WTC11 (cell line): ENCODE data around the gene AKR1B15.

Experiments
- ATF1 ChIP-seq: sonication (generic); formaldehyde crosslinking; IDR thresholded peaks from 2 replicates; pipeline ENCODE4 v1.8.1; 2023; ENCODE audit warnings: mild to moderate bottlenecking, moderate library complexity, missing genetic modification reagents
- CBFB ChIP-seq: sonication (generic); formaldehyde crosslinking; IDR thresholded peaks from 2 replicates; pipeline ENCODE4 v1.8.1; 2022; ENCODE audit warnings: mild to moderate bottlenecking, low read depth, missing genetic modification reagents
- MXD4 ChIP-seq: fragments of 250-450 bp; sonication (Bioruptor Pico); IDR thresholded peaks from 2 replicates; pipeline ENCODE4 v1.8.0; 2021; ENCODE audit warnings: mild to moderate bottlenecking, moderate library complexity, borderline replicate concordance
- NFYB ChIP-seq: sonication (generic); formaldehyde crosslinking; conservative IDR thresholded peaks from 2 replicates; pipeline ENCODE4 v1.8.0; 2022; ENCODE audit warnings: low read depth, missing genetic modification reagents
- NR3C1 ChIP-seq: sonication (generic); formaldehyde crosslinking; conservative IDR thresholded peaks from 2 replicates; pipeline ENCODE4 v1.8.1; 2023; ENCODE audit warnings: low read depth, mild to moderate bottlenecking, missing genetic modification reagents
- SMAD3 ChIP-seq: sonication (generic); formaldehyde crosslinking; IDR thresholded peaks from 2 replicates; pipeline ENCODE4 v1.8.0; 2022; ENCODE audit warnings: missing genetic modification reagents, mild to moderate bottlenecking, borderline replicate concordance
- TEAD4 ChIP-seq: sonication (generic); formaldehyde crosslinking; IDR thresholded peaks from 2 replicates; pipeline ENCODE4 v1.8.0; 2022; ENCODE audit warnings: mild to moderate bottlenecking, missing genetic modification reagents
- TF ChIP-seq, protein P1 (sequence below): sonication (generic); formaldehyde crosslinking; conservative IDR thresholded peaks from 2 replicates; pipeline ENCODE4 v1.8.1; 2023; ENCODE audit warnings: mild to moderate bottlenecking, low read depth, missing genetic modification reagents, moderate library complexity
- TF ChIP-seq, protein P2 (sequence below): sonication (generic); formaldehyde crosslinking; IDR thresholded peaks from 2 replicates; pipeline ENCODE4 v1.8.1; 2023; ENCODE audit warnings: mild to moderate bottlenecking, missing genetic modification reagents
- TF ChIP-seq, protein P3 (sequence below): fragments of 200-600 bp; IDR thresholded peaks from 2 replicates; pipeline ENCODE4 v1.8.0; 2022; ENCODE audit warnings: antibody characterized with exemption

DNA sequence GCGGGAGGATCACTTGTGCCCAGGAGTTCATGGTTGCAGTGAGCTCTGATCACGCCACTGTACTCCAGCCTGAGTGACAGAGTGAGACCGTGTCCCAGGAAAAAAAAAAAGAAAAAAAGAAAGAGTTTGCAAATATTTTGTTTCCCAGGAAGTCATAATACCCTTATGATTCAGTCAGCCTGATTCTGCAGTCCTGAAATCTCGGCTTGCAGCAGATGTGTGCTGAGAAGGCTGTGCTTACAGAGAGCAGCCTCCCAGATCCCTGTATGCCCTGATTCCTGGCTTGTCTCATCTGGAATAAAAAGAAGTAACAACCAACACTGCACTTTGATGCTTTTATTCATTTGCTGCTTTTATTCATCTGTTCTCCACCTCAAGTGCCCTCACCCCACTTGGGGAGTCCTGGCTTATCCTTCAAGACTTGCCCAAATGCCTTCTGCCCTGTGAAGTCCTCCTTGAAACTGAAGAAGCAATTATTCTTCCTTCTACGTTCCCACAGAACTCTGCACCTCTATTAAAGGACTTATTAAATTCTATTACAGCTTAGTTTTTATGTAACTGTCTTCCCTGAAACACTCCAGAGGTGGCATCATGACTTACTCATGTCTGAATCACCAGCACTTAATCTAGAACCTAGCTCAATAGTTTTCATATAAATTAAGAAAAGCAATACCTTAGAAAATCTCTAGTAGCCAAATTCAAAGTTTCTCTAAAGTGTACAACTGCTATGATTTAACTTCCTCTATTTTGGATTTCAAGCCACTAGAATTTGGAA, 70.0 kb downstream of the AKR1B15 start:
- TF ChIP-seq NR3C1 (CRISPR knock-in tag): no peak
- TF ChIP-seq, protein P1, sequence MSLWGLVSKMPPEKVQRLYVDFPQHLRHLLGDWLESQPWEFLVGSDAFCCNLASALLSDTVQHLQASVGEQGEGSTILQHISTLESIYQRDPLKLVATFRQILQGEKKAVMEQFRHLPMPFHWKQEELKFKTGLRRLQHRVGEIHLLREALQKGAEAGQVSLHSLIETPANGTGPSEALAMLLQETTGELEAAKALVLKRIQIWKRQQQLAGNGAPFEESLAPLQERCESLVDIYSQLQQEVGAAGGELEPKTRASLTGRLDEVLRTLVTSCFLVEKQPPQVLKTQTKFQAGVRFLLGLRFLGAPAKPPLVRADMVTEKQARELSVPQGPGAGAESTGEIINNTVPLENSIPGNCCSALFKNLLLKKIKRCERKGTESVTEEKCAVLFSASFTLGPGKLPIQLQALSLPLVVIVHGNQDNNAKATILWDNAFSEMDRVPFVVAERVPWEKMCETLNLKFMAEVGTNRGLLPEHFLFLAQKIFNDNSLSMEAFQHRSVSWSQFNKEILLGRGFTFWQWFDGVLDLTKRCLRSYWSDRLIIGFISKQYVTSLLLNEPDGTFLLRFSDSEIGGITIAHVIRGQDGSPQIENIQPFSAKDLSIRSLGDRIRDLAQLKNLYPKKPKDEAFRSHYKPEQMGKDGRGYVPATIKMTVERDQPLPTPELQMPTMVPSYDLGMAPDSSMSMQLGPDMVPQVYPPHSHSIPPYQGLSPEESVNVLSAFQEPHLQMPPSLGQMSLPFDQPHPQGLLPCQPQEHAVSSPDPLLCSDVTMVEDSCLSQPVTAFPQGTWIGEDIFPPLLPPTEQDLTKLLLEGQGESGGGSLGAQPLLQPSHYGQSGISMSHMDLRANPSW: no peak
- TF ChIP-seq, protein P2, sequence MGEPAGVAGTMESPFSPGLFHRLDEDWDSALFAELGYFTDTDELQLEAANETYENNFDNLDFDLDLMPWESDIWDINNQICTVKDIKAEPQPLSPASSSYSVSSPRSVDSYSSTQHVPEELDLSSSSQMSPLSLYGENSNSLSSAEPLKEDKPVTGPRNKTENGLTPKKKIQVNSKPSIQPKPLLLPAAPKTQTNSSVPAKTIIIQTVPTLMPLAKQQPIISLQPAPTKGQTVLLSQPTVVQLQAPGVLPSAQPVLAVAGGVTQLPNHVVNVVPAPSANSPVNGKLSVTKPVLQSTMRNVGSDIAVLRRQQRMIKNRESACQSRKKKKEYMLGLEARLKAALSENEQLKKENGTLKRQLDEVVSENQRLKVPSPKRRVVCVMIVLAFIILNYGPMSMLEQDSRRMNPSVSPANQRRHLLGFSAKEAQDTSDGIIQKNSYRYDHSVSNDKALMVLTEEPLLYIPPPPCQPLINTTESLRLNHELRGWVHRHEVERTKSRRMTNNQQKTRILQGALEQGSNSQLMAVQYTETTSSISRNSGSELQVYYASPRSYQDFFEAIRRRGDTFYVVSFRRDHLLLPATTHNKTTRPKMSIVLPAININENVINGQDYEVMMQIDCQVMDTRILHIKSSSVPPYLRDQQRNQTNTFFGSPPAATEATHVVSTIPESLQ (CRISPR knock-in tag): no peak
- no peak for TF ChIP-seq CBFB
- TF ChIP-seq TEAD4 (CRISPR knock-in tag): no peak
- TF ChIP-seq, protein P3, sequence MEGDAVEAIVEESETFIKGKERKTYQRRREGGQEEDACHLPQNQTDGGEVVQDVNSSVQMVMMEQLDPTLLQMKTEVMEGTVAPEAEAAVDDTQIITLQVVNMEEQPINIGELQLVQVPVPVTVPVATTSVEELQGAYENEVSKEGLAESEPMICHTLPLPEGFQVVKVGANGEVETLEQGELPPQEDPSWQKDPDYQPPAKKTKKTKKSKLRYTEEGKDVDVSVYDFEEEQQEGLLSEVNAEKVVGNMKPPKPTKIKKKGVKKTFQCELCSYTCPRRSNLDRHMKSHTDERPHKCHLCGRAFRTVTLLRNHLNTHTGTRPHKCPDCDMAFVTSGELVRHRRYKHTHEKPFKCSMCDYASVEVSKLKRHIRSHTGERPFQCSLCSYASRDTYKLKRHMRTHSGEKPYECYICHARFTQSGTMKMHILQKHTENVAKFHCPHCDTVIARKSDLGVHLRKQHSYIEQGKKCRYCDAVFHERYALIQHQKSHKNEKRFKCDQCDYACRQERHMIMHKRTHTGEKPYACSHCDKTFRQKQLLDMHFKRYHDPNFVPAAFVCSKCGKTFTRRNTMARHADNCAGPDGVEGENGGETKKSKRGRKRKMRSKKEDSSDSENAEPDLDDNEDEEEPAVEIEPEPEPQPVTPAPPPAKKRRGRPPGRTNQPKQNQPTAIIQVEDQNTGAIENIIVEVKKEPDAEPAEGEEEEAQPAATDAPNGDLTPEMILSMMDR: no peak
- TF ChIP-seq SMAD3: no peak
- no peak for TF ChIP-seq NFYB (CRISPR knock-in tag)
- TF ChIP-seq MXD4: no peak
- no peak for TF ChIP-seq ATF1 (CRISPR knock-in tag)
